Gastrocnemius medialis (tissue), 4 donors: ENCODE results near the gene DUSP2. TPM values are rescaled to one million over a fixed set of nuclear protein-coding genes. Genes with fewer than 3 reads are reported as not detected.

Experiments used
- ATAC-seq, 2 donors: fragments of 150-250 bp; one replicate each; pipeline ENCODE4 v1.9.1; 2016
- DNase-seq, 2 donors: peaks; one replicate each; pipeline ENCODE4 v3.0.0-alpha.2; 2019
- H3K27ac ChIP-seq, 4 donors: fragments of 200-600 bp; sonication (generic); 1 replicate in 1 of 4; 2 replicates in 3 of 4; pipeline ENCODE4 v1.5.1; 2016 to 2018; ENCODE audit warnings: mild to moderate bottlenecking in 2 of 4, moderate library complexity in 1 of 4
- H3K27me3 ChIP-seq, 3 donors: fragments of 200-600 bp; sonication (generic) in 2 of 3; 1 replicate in 1 of 3; 2 replicates in 2 of 3; pipeline versions ENCODE4 v1.5.1 to v1.6.0; 2016 to 2019; ENCODE audit warnings: mild to moderate bottlenecking in 1 of 3, moderate library complexity in 1 of 3
- H3K36me3 ChIP-seq, 2 donors: fragments of 200-600 bp; sonication (generic) in 1 of 2; one replicate each; pipeline ENCODE4 v1.5.1; 2017 to 2018
- H3K4me1 ChIP-seq, 2 donors: fragments of 200-600 bp; sonication (generic) in 1 of 2; one replicate each; pipeline ENCODE4 v1.5.1; 2016 to 2017; ENCODE audit warnings: mild to moderate bottlenecking in 2 of 2
- H3K4me3 ChIP-seq, 4 donors: fragments of 200-600 bp; sonication (generic) in 3 of 4; 1 replicate in 1 of 4; 2 replicates in 3 of 4; pipeline ENCODE4 v1.5.1; 2016 to 2019; ENCODE audit warnings: mild to moderate bottlenecking in 2 of 4
- H3K9me3 ChIP-seq, 3 donors: fragments of 200-600 bp; sonication (generic) in 2 of 3; 1 replicate in 1 of 3; 2 replicates in 2 of 3; pipeline ENCODE4 v1.5.1; 2016 to 2019
- CTCF ChIP-seq, 5 experiments: fragments of 450-650 bp in 3 of 5; fragments of 200-600 bp in 2 of 5; sonication (generic) in 2 of 5; IDR thresholded peaks in 4 of 5; conservative IDR thresholded peaks in 1 of 5; 1 replicate in 4 of 5; 2 replicates in 1 of 5; pipeline ENCODE4 v1.5.1; 2016 to 2019; ENCODE audit warnings: antibody characterized with exemption in 5 of 5, mild to moderate bottlenecking in 3 of 5, moderate library complexity in 3 of 5
- POLR2A ChIP-seq, 2 donors: fragments of 450-650 bp; IDR thresholded peaks; one replicate each; pipeline ENCODE4 v1.6.1; 2017; ENCODE audit warnings: antibody characterized with exemption in 2 of 2, mild to moderate bottlenecking in 2 of 2, moderate library complexity in 2 of 2
- in situ Hi-C, 4 donors: fragments of 200-750 bp; cut with MboI; loops; one replicate each; pipeline versions ENCODE4 v1.15.0 to v1.8.0; 2017; ENCODE audit warnings: low sequenced_read_pairs in 4 of 4
- intact Hi-C: fragments of 100-400 bp; cut with DNase I; formaldehyde crosslinking; loops from one replicate; pipeline ENCODE4 v1.15.1; 2023; ENCODE audit warnings: low total_unique reads
- total RNA-seq, 4 donors: library from RNA; depleted of rRNA; stranded (reverse); fragments of >200 nt; gene quantifications; one replicate each; pipeline versions ENCODE4 v1.1.0 to v1.2.3, GENCODE V29; 2016

DUSP2 gene
- total RNA-seq, 4 donors from 2014 or later: 1.6 to 4.0 (median 2.9) TPM

GRCh38 chr2:96123290-96123689 lies 21.9 kb downstream of the DUSP2 start:
- Histone ChIP-seq H3K27ac (no peak overlapping the region), H3K4me1 (no peaks in the 10 kb centered on the region), H3K36me3 (no peaks in the 10 kb centered on the region), H3K4me3 (no peak overlapping the region), H3K9me3 (no peaks in the 10 kb centered on the region), H3K27me3 (no peaks in the 10 kb centered on the region)
- intact Hi-C loops: no loop called here
- ATAC-seq: no peak
- in situ Hi-C loops: loop anchor here in 2 of 4 donors (25.0 kb wide), 1 partner anchor 111 kb away; no protein-coding TSS in a partner anchor
- TF ChIP-seq POLR2A (IDR thresholded peaks at IDR 0.05) (no peak), CTCF (IDR thresholded peaks at IDR 0.05 in 4 of 5, conservative IDR thresholded peaks at IDR 0.05 in 1 of 5) (no peak)
- no peak for DNase-seq

GRCh38 chr2:96122391-96122790 lies 22.8 kb downstream of the DUSP2 start:
- H3K27me3 ChIP-seq: no peaks in the 10 kb centered on the region
- DNase-seq: no peak

GRCh38 chr2:96121414-96121813 lies 23.8 kb downstream of the DUSP2 start:
- TF ChIP-seq POLR2A (IDR thresholded peaks at IDR 0.05) (no peak), CTCF (IDR thresholded peaks at IDR 0.05 in 4 of 5, conservative IDR thresholded peaks at IDR 0.05 in 1 of 5) (no peak)
- ATAC-seq: no peak
- H3K9me3 ChIP-seq: no peaks in the 10 kb centered on the region
- no peak for DNase-seq
- intact Hi-C loops (no loop called here), in situ Hi-C loops (loop anchor here in 2 of 4 donors (25.0 kb wide), 1 partner anchor 109 kb away; no protein-coding TSS in a partner anchor)
- H3K27me3 ChIP-seq: peaks cover under 1 to 2% (median under 1%) of the 10 kb centered on the region in 3 donors
- no peaks in the 10 kb centered on the region for H3K36me3 ChIP-seq
- no peak overlapping the region for H3K27ac ChIP-seq
- peaks cover 4 to 5% of the 10 kb centered on the region in 2 donors for H3K4me1 ChIP-seq
- H3K4me3 ChIP-seq: no peak overlapping the region

More at GRCh38 chr2:96122391-96122790, 22.8 kb downstream of the DUSP2 start:
- H3K27ac ChIP-seq: no peak overlapping the region
- in situ Hi-C loops: loop anchor here in 2 of 4 donors (25.0 kb wide), 1 partner anchor 110 kb away; no protein-coding TSS in a partner anchor
- TF ChIP-seq POLR2A (IDR thresholded peaks at IDR 0.05) (no peak), CTCF (IDR thresholded peaks at IDR 0.05 in 4 of 5, conservative IDR thresholded peaks at IDR 0.05 in 1 of 5) (no peak)
- no peak overlapping the region for H3K4me3 ChIP-seq
- intact Hi-C loops: no loop called here
- H3K4me1 ChIP-seq: peaks cover under 1 to 2% of the 10 kb centered on the region in 2 donors
- no peak for ATAC-seq
- H3K9me3 ChIP-seq: no peaks in the 10 kb centered on the region
- no peaks in the 10 kb centered on the region for H3K36me3 ChIP-seq

- Histone ChIP-seq H3K4me3 (no peak overlapping the region), H3K4me1 (peaks cover 4 to 5% of the 10 kb centered on the region in 2 donors), H3K27me3 (peaks cover 4 to 6% (median 4%) of the 10 kb centered on the region in 3 donors), H3K27ac (no peak overlapping the region), H3K36me3 (no peaks in the 10 kb centered on the region), H3K9me3 (no peaks in the 10 kb centered on the region)
- intact Hi-C loops (no loop called here), in situ Hi-C loops (loop anchor here in 2 of 4 donors (25.0 kb wide), 1 partner anchor 109 kb away; no protein-coding TSS in a partner anchor)
- DNase-seq (no peak), ATAC-seq (no peak)
- TF ChIP-seq CTCF (IDR thresholded peaks at IDR 0.05 in 4 of 5, conservative IDR thresholded peaks at IDR 0.05 in 1 of 5) (no peak), POLR2A (IDR thresholded peaks at IDR 0.05) (no peak)
These were observed 24.2 kb downstream of the DUSP2 start for GRCh38 chr2:96120991-96121390.
